Measurements from ENCODE around the gene TRIM13. TPM values are rescaled to one million over a fixed set of nuclear protein-coding genes. Genes with fewer than 3 reads are reported as not detected.

TRIM13 gene
- total RNA-seq, 1 experiment from 2014 or later, result 13.4 TPM

DNA sequence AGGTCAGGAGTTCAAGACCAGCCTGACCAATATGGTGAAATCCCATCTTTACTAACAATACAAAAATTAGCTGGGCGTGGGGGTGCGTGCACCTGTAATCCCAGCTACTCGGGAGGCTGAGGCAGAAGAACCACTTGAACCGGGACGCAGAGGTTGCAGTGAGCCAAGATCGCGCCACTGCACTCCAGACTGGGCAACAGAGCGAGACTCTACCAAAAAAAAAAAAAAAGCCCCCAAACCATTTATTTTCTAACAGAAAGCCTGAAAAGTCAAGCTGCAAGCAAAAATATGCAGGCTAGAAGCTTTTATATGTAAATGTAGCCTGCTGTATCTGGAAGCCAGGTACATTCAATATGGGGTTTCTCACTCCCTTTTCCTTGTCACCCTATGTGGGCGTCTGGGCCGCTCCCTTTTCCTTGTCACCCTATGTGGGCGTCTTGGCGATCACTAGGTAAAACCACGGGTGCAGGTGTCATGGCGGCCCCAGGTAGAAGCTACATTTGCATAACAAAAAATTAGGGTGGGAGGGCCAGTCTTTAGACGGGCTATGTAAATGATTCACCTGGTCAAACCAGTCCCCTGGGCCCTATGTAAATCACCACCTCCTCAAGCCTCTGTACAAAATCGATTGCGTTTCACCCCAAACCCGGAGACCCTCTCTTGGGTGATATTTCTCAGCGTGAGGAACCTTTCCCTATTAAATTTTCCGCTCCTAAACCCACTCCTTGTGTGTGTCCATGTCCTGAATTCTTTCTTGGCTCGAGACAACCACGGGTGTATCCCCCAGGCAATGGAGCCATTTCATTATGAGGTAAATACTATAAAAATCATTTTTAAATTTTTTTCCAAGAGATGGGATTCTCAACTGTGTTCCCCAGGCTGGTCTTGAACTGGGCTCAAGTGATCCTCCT lies 2.1 kb downstream of the TRIM13 start:
- intact Hi-C loops (cut with micrococcal nuclease; ENCODE audit: unreplicated experiment), result loop anchor here (5.0 to 10.0 kb wide), 3 partner anchors 144 to 913 kb away; no protein-coding TSS in a partner anchor
- ChIA-PET CTCF (interaction anchor here (0.6 to 2.4 kb wide), 4 partner anchors 33 to 913 kb away, joined by 3 to 15 read pairs (median 10); partner anchors contain the start of gene KPNA3), POLR2A (ENCODE audit: unreplicated experiment) (interaction anchor here (0.6 kb wide), 1 partner anchor 113 kb away, joined by 14 read pairs; no protein-coding TSS in a partner anchor)

DNA sequence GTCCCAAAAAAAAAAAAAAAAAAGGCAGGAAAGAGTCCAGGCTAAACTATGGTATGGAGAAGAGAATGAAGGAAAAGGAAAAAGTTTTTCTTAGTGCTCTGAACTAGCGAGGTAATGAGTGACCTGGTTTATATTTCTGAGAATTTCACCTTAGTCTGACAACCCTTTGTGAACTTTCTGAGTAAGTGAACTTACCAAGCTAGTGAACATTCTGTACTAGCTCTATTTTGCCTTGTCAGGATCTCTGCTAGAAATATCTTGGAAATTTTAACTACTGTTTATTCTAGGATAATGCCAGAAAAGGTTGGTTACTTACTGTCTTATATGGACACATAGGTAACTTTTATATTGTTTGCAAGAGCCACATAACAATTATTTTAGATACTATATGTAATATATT lies 4.4 kb downstream of the TRIM13 start:
- TF ChIP-seq, protein P1, sequence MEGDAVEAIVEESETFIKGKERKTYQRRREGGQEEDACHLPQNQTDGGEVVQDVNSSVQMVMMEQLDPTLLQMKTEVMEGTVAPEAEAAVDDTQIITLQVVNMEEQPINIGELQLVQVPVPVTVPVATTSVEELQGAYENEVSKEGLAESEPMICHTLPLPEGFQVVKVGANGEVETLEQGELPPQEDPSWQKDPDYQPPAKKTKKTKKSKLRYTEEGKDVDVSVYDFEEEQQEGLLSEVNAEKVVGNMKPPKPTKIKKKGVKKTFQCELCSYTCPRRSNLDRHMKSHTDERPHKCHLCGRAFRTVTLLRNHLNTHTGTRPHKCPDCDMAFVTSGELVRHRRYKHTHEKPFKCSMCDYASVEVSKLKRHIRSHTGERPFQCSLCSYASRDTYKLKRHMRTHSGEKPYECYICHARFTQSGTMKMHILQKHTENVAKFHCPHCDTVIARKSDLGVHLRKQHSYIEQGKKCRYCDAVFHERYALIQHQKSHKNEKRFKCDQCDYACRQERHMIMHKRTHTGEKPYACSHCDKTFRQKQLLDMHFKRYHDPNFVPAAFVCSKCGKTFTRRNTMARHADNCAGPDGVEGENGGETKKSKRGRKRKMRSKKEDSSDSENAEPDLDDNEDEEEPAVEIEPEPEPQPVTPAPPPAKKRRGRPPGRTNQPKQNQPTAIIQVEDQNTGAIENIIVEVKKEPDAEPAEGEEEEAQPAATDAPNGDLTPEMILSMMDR (conservative IDR thresholded peaks at IDR 0.05), result no peak
- TF ChIP-seq EZH2 (IDR thresholded peaks at IDR 0.05; ENCODE audit: low read depth), result no peak
- Histone ChIP-seq H3K27me3 (ENCODE audit: insufficient read depth, low read depth) (no peaks in the 10 kb centered on the region), H3K9me3 (ENCODE audit: insufficient read depth, low read depth) (no peaks in the 10 kb centered on the region), H2AFZ (no peak overlapping the region), H3K4me1 (replicated peaks; ENCODE audit: insufficient read depth) (peaks cover 7% of the 10 kb centered on the region), H3K9me2 (ENCODE audit: insufficient read depth) (no peaks in the 10 kb centered on the region), H3K4me2 (no peak overlapping the region), H3K4me3 (no peak overlapping the region), H3K27ac (no peak overlapping the region), H3K79me2 (ENCODE audit: low read depth) (peaks cover 53% of the 10 kb centered on the region), H4K20me1 (ENCODE audit: insufficient read depth) (peaks cover 3% of the 10 kb centered on the region), H3K36me3 (ENCODE audit: low read depth) (peaks cover 34% of the 10 kb centered on the region), H3F3A (ENCODE audit: insufficient read depth, low read depth) (peaks cover 21% of the 10 kb centered on the region; the same call in 1 of the 2 replicates)
- CTCF ChIA-PET, result interaction anchor here (0.5 to 0.7 kb wide), 2 partner anchors 75 to 1697 kb away, joined by 3 to 8 read pairs; no protein-coding TSS in a partner anchor
- POLR2A ChIA-PET (ENCODE audit: unreplicated experiment), result no interaction called here
- intact Hi-C loops (cut with micrococcal nuclease; ENCODE audit: unreplicated experiment), result no loop called here
- no TSS peak for BruUV-seq (replicated peaks)
- no peak for DNase-seq

More for the DNA sequence above, 2.1 kb downstream of the TRIM13 start:
- BruUV-seq (replicated peaks), result no TSS peak
- peaks cover 26% of the 10 kb centered on the region for H3K36me3 ChIP-seq (ENCODE audit: low read depth)
- H3F3A ChIP-seq (ENCODE audit: insufficient read depth, low read depth), result peaks cover 16% of the 10 kb centered on the region; the same call in 1 of the 2 replicates
- H3K27ac ChIP-seq, result no peak overlapping the region
- TF ChIP-seq, protein P1 (conservative IDR thresholded peaks at IDR 0.05), result no peak
- no peak for TF ChIP-seq EZH2 (IDR thresholded peaks at IDR 0.05; ENCODE audit: low read depth)
- H3K27me3 ChIP-seq (ENCODE audit: insufficient read depth, low read depth), result no peaks in the 10 kb centered on the region
- peaks cover 13% of the 10 kb centered on the region for H3K4me1 ChIP-seq (replicated peaks; ENCODE audit: insufficient read depth)
- H3K4me2 ChIP-seq, result peak overlapping the region; percentile 89
- no peak for DNase-seq
- no peaks in the 10 kb centered on the region; the same call in 1 of the 2 replicates for H4K20me1 ChIP-seq (ENCODE audit: insufficient read depth)
- H3K79me2 ChIP-seq (ENCODE audit: low read depth), result peaks cover 33% of the 10 kb centered on the region
- peak overlapping the region; percentile 65; the same call in 1 of the 2 replicates for H3K4me3 ChIP-seq
- H3K9me2 ChIP-seq (ENCODE audit: insufficient read depth), result no peaks in the 10 kb centered on the region
- no peak overlapping the region for H2AFZ ChIP-seq
- H3K9me3 ChIP-seq (ENCODE audit: insufficient read depth, low read depth), result no peaks in the 10 kb centered on the region

DNA sequence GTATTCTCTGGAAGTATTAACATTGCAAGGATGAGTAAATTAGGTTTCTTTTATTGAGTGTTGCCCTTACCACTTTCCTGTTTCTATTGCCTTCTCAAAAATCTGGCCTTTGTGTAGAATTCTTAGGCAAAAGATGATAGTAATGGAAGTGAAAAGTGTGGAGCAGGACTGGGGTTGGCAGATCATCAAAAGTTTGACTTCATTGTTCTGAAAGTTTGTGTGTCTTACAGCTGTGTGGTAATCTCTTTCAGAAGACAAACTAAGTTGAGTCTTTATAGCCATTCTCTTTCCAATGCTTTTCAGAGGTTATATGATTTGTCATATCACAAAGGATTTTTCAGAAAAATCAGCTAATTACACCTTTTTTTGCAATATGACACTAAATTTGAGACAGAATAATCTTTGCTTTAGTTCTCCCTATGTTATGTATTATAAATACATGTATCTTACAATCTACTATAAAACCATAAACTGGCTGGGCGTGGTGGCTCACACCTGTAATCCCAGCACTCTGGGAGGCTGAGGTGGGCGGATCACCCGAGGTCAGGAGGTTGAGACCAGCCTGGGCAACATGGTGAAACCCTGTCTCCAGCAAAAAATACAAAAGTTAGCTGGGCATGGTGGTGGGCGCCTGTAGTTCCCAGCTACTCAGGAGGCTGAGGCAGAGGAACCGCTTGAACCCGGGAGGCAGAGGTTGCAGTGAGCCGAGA lies 9.7 kb downstream of the TRIM13 start:
- ChIA-PET POLR2A (ENCODE audit: unreplicated experiment) (interaction anchor here (0.7 kb wide), 1 partner anchor 806 kb away, joined by 3 read pairs; no protein-coding TSS in a partner anchor), CTCF (interaction anchor here (0.5 kb wide), 1 partner anchor 10 kb away, joined by 3 read pairs; the partner anchor contains the start of gene TRIM13)
- BruUV-seq (replicated peaks), result no TSS peak

More for the DNA sequence above, 9.7 kb downstream of the TRIM13 start:
- intact Hi-C loops (cut with micrococcal nuclease; ENCODE audit: unreplicated experiment), result no loop called here
- Histone ChIP-seq H3K27me3 (ENCODE audit: insufficient read depth, low read depth) (no peaks in the 10 kb centered on the region), H3K4me1 (replicated peaks; ENCODE audit: insufficient read depth) (no peaks in the 10 kb centered on the region), H3K4me3 (no peak overlapping the region), H4K20me1 (ENCODE audit: insufficient read depth) (peaks cover 13% of the 10 kb centered on the region), H3K4me2 (no peak overlapping the region), H2AFZ (no peak overlapping the region), H3F3A (ENCODE audit: insufficient read depth, low read depth) (peaks cover 27% of the 10 kb centered on the region; the same call in 1 of the 2 replicates), H3K79me2 (ENCODE audit: low read depth) (peaks cover 35% of the 10 kb centered on the region), H3K9me2 (ENCODE audit: insufficient read depth) (no peaks in the 10 kb centered on the region), H3K36me3 (ENCODE audit: low read depth) (peaks cover 38% of the 10 kb centered on the region), H3K27ac (no peak overlapping the region), H3K9me3 (ENCODE audit: insufficient read depth, low read depth) (no peaks in the 10 kb centered on the region)
- TF ChIP-seq, protein P1 (conservative IDR thresholded peaks at IDR 0.05), result no peak
- no peak for TF ChIP-seq EZH2 (IDR thresholded peaks at IDR 0.05; ENCODE audit: low read depth)
- no peak for DNase-seq

Data from PC-9 (cell line).